Activated naive CD8-positive, alpha-beta T cell treated with anti-CD3 and anti-CD28 coated beads for 36 hours (primary cell): Measurements from ENCODE around the gene B3GNT8. TPM values are rescaled to one million over a fixed set of nuclear protein-coding genes. Genes with fewer than 3 reads are reported as not detected.
"Not testable (repeated sequence)": the region's sequence is repeated elsewhere in the genome, so short reads cannot be mapped to it uniquely, and the experiment has no call there.

Experiments used
- DNase-seq: peaks from one replicate; pipeline ENCODE4 v3.0.0; 2021
- H3K27ac Mint-ChIP-seq: one replicate; pipeline ENCODE4 v1.8.0; 2022; ENCODE audit warnings: mild to moderate bottlenecking, moderate library complexity, mixed read lengths
- H3K27me3 Mint-ChIP-seq: one replicate; pipeline ENCODE4 v1.8.0; 2022; ENCODE audit warnings: mild to moderate bottlenecking, mixed read lengths
- H3K36me3 Mint-ChIP-seq: one replicate; pipeline ENCODE4 v1.8.0; 2021; ENCODE audit warnings: mild to moderate bottlenecking, mixed read lengths
- H3K4me1 Mint-ChIP-seq: one replicate; pipeline ENCODE4 v1.8.0; 2021; ENCODE audit warnings: mixed read lengths
- H3K4me3 Mint-ChIP-seq: one replicate; pipeline ENCODE4 v1.8.0; 2022; ENCODE audit warnings: mild to moderate bottlenecking, moderate library complexity, mixed read lengths
- H3K9me3 Mint-ChIP-seq: one replicate; pipeline ENCODE4 v1.8.0; 2022; ENCODE audit warnings: mixed read lengths
- total RNA-seq, 2 experiments: library from RNA; stranded (reverse); gene quantifications; one replicate each; pipeline ENCODE4 v1.2.3, GENCODE V29; 2021

B3GNT8 gene
- total RNA-seq, 2 experiments from 2014 or later = 0.10 to 0.48 TPM

GRCh38 chr19:41442473-41443355, 15.5 kb upstream of the B3GNT8 start, which contains the start of gene ERICH4:
Gene ERICH4 (plus strand): TSS chr19:41443156. CDS start chr19:41443170, 14 bp downstream.
- no peak within 1 kb of the TSS for H3K27ac Mint-ChIP-seq
- no peak within 1 kb of the TSS for H3K4me3 Mint-ChIP-seq
- H3K9me3 Mint-ChIP-seq = no peaks in the 10 kb centered on the region
- peaks cover 10% of the 10 kb centered on the region for H3K4me1 Mint-ChIP-seq
- peaks cover 4% of the 10 kb centered on the region for H3K36me3 Mint-ChIP-seq
- H3K27me3 Mint-ChIP-seq = peaks cover 13% of the 10 kb centered on the region
- no peak for DNase-seq

GRCh38 chr19:41441321-41441945, 14.3 kb upstream of the B3GNT8 start:
- Mint-ChIP-seq H3K9me3 (no peaks in the 10 kb centered on the region), H3K4me3 (no peak overlapping the region), H3K27me3 (peaks cover 3% of the 10 kb centered on the region), H3K36me3 (peaks cover 7% of the 10 kb centered on the region), H3K27ac (no peak overlapping the region), H3K4me1 (peaks cover 8% of the 10 kb centered on the region)
- no peak for DNase-seq

GRCh38 chr19:41439441-41440222, 12.5 kb upstream of the B3GNT8 start, which contains the start of gene DMAC2:
Gene DMAC2 (minus strand): TSS chr19:41439912. CDS start chr19:41439899, 13 bp downstream.
- Mint-ChIP-seq H3K4me3 (no peak within 1 kb of the TSS), H3K4me1 (peaks cover 8% of the 10 kb centered on the region), H3K36me3 (peaks cover 7% of the 10 kb centered on the region), H3K9me3 (no peaks in the 10 kb centered on the region), H3K27ac (peak within 1 kb of the TSS; percentile 4), H3K27me3 (no peaks in the 10 kb centered on the region)
- DNase-seq = peak; percentile 91

GRCh38 chr19:41437944-41438574, 10.9 kb upstream of the B3GNT8 start:
- peak overlapping the region; percentile 13 for H3K4me3 Mint-ChIP-seq
- H3K36me3 Mint-ChIP-seq = peaks cover 7% of the 10 kb centered on the region
- no peak for DNase-seq
- no peaks in the 10 kb centered on the region for H3K27me3 Mint-ChIP-seq
- H3K9me3 Mint-ChIP-seq = no peaks in the 10 kb centered on the region
- peaks cover 8% of the 10 kb centered on the region for H3K4me1 Mint-ChIP-seq
- peak overlapping the region; percentile 8 for H3K27ac Mint-ChIP-seq

GRCh38 chr19:41436674-41436951, 9.4 kb upstream of the B3GNT8 start:
- H3K4me1 Mint-ChIP-seq = peaks cover 8% of the 10 kb centered on the region
- no peaks in the 10 kb centered on the region for H3K27me3 Mint-ChIP-seq
- H3K9me3 Mint-ChIP-seq = no peaks in the 10 kb centered on the region
- no peak for DNase-seq
- no peak overlapping the region for H3K27ac Mint-ChIP-seq
- peaks cover 13% of the 10 kb centered on the region for H3K36me3 Mint-ChIP-seq
- H3K4me3 Mint-ChIP-seq = no peak overlapping the region

- Mint-ChIP-seq H3K4me1 (peaks cover 8% of the 10 kb centered on the region), H3K36me3 (peaks cover 13% of the 10 kb centered on the region), H3K4me3 (no peak overlapping the region), H3K9me3 (no peaks in the 10 kb centered on the region), H3K27me3 (no peaks in the 10 kb centered on the region), H3K27ac (no peak overlapping the region)
- DNase-seq = no peak
Observed at GRCh38 chr19:41435936-41436673, 8.9 kb upstream of the B3GNT8 start.

- not testable (repeated sequence) for H3K27ac Mint-ChIP-seq, H3K4me3 Mint-ChIP-seq, H3K4me1 Mint-ChIP-seq, DNase-seq, H3K9me3 Mint-ChIP-seq, H3K27me3 Mint-ChIP-seq
- peaks cover 13% of the 10 kb centered on the region for H3K36me3 Mint-ChIP-seq
Observed at GRCh38 chr19:41435376-41435775, 8.2 kb upstream of the B3GNT8 start.

GRCh38 chr19:41434450-41434849, 7.3 kb upstream of the B3GNT8 start:
- Mint-ChIP-seq H3K27ac (no peak overlapping the region), H3K27me3 (no peaks in the 10 kb centered on the region), H3K36me3 (peaks cover 17% of the 10 kb centered on the region), H3K9me3 (no peaks in the 10 kb centered on the region), H3K4me3 (no peak overlapping the region), H3K4me1 (peaks cover 5% of the 10 kb centered on the region)
- DNase-seq = no peak

- H3K27ac Mint-ChIP-seq = no peak overlapping the region
- H3K9me3 Mint-ChIP-seq = no peaks in the 10 kb centered on the region
- H3K4me3 Mint-ChIP-seq = no peak overlapping the region
- no peak for DNase-seq
- H3K36me3 Mint-ChIP-seq = peaks cover 14% of the 10 kb centered on the region
- H3K27me3 Mint-ChIP-seq = no peaks in the 10 kb centered on the region
- H3K4me1 Mint-ChIP-seq = peaks cover 4% of the 10 kb centered on the region
Observed at GRCh38 chr19:41433171-41433570, 6.0 kb upstream of the B3GNT8 start.

- no peaks in the 10 kb centered on the region for H3K9me3 Mint-ChIP-seq
- no peaks in the 10 kb centered on the region for H3K27me3 Mint-ChIP-seq
- H3K4me3 Mint-ChIP-seq = no peak overlapping the region
- DNase-seq = no peak
- H3K4me1 Mint-ChIP-seq = peaks cover 15% of the 10 kb centered on the region
- no peak overlapping the region for H3K27ac Mint-ChIP-seq
- peaks cover 12% of the 10 kb centered on the region for H3K36me3 Mint-ChIP-seq
Observed at GRCh38 chr19:41431426-41432386, 4.5 kb upstream of the B3GNT8 start.

- Mint-ChIP-seq H3K9me3 (no peaks in the 10 kb centered on the region), H3K4me1 (peaks cover 16% of the 10 kb centered on the region), H3K27me3 (no peaks in the 10 kb centered on the region), H3K27ac (no peak overlapping the region), H3K4me3 (no peak overlapping the region), H3K36me3 (peaks cover 10% of the 10 kb centered on the region)
- no peak for DNase-seq
Observed at GRCh38 chr19:41430922-41431321, 3.7 kb upstream of the B3GNT8 start.

GRCh38 chr19:41428481-41428859, 1.3 kb upstream of the B3GNT8 start:
- Mint-ChIP-seq H3K4me1 (peaks cover 16% of the 10 kb centered on the region), H3K36me3 (peaks cover 10% of the 10 kb centered on the region)
- no peak for DNase-seq

GRCh38 chr19:41427647-41428480, 690 bp upstream of the B3GNT8 start:
- peak; percentile 21 for DNase-seq
- no peaks in the 10 kb centered on the region for H3K9me3 Mint-ChIP-seq
- peaks cover 10% of the 10 kb centered on the region for H3K36me3 Mint-ChIP-seq
- peaks cover 16% of the 10 kb centered on the region for H3K4me1 Mint-ChIP-seq
- peak overlapping the region; percentile 78 for H3K27ac Mint-ChIP-seq
- H3K27me3 Mint-ChIP-seq = no peaks in the 10 kb centered on the region
- H3K4me3 Mint-ChIP-seq = peak overlapping the region; percentile 66

More at GRCh38 chr19:41428481-41428859, 1.3 kb upstream of the B3GNT8 start:
- Mint-ChIP-seq H3K9me3 (no peaks in the 10 kb centered on the region), H3K27me3 (no peaks in the 10 kb centered on the region), H3K4me3 (peak overlapping the region; percentile 19), H3K27ac (no peak overlapping the region)
